Muscle of leg (tissue), 11 donors: ENCODE results near the gene LGALS1. TPM values are rescaled to one million over a fixed set of nuclear protein-coding genes. Genes with fewer than 3 reads are reported as not detected.
"Not testable (repeated sequence)": the region's sequence is repeated elsewhere in the genome, so short reads cannot be mapped to it uniquely, and the experiment has no call there.

ENCODE experiments used
- DNase-seq: peaks from one replicate; pipeline ENCODE4 v3.0.0; 2013
- H3K27ac ChIP-seq: one replicate; pipeline ENCODE4 v1.5.1; 2013; ENCODE audit warnings: mild to moderate bottlenecking, low read length, control low read depth
- H3K27me3 ChIP-seq: one replicate; pipeline ENCODE4 v1.6.1; 2013; ENCODE audit warnings: low read length; ENCODE audit not compliant: control insufficient read depth, insufficient read depth
- H3K36me3 ChIP-seq: one replicate; pipeline ENCODE4 v1.6.1; 2013; ENCODE audit warnings: low read length; ENCODE audit not compliant: control insufficient read depth, insufficient read depth
- H3K4me1 ChIP-seq: one replicate; pipeline ENCODE4 v1.6.1; 2013; ENCODE audit warnings: low read length; ENCODE audit not compliant: control insufficient read depth, insufficient read depth
- H3K4me3 ChIP-seq: one replicate; pipeline ENCODE4 v1.5.1; 2013; ENCODE audit warnings: low read length, control low read depth
- H3K9me3 ChIP-seq: replicated peaks from 2 replicates; pipeline ENCODE4 v1.6.1; 2013; ENCODE audit warnings: low read depth, low read length; ENCODE audit not compliant: control insufficient read depth
- WGBS: methylation state at CpG from one replicate; pipeline ENCODE4 v1.1.5; 2013; ENCODE audit warnings: missing lambda C conversion rate; ENCODE audit not compliant: insufficient coverage; 5-methylcytosine and 5-hydroxymethylcytosine counted together
- polyA plus RNA-seq, 8 donors: library from polyadenylated mRNA; unstranded; fragments of 120-200 nt; gene quantifications; one replicate each; pipeline versions ENCODE4 v1.2.1 to v1.2.3, GENCODE V29; 2013; ENCODE audit warnings: inconsistent platforms in 1 of 8, low replicate concordance in 1 of 8; ENCODE audit not compliant: insufficient read length in 8 of 8, insufficient read depth in 1 of 8
- total RNA-seq: library from RNA; stranded (reverse); fragments of 120-200 nt; gene quantifications from one replicate; pipeline ENCODE4 v1.2.4, GENCODE V29; 2013

Gene LGALS1
- total and polyA plus RNA-seq, 9 donors: 1,526 to 2,864 (median 2,103) TPM

- Histone ChIP-seq H3K27me3 (no peaks in the 10 kb centered on the region), H3K9me3 (no peaks in the 10 kb centered on the region), H3K4me3 (peak within 1 kb of the TSS; percentile 82), H3K4me1 (peaks cover 16% of the 10 kb centered on the region), H3K36me3 (peaks cover 27% of the 10 kb centered on the region), H3K27ac (peak within 1 kb of the TSS; percentile 71)
- peak; percentile 95 for DNase-seq
- under 1% methylated on average over 53 of the region's 62 CpGs for WGBS
Observed at GRCh38 chr22:37686002-37686982, 10.9 kb downstream of the LGALS1 start, which contains the start of gene NOL12. TSS of gene NOL12 (plus strand) at chr22:37686343. CDS start at chr22:37686393, 50 bp downstream.

- Histone ChIP-seq H3K4me1 (peaks cover 10% of the 10 kb centered on the region), H3K9me3 (no peaks in the 10 kb centered on the region), H3K4me3 (no peak overlapping the region), H3K27ac (no peak overlapping the region), H3K36me3 (peaks cover 56% of the 10 kb centered on the region), H3K27me3 (no peaks in the 10 kb centered on the region)
- DNase-seq: no peak
- WGBS: 100% methylated on average over 5 of the region's 7 CpGs
Observed at GRCh38 chr22:37690407-37690806, 15.0 kb downstream of the LGALS1 start.

- no peak overlapping the region for H3K27ac ChIP-seq
- H3K36me3 ChIP-seq: peaks cover 56% of the 10 kb centered on the region
- no peaks in the 10 kb centered on the region for H3K27me3 ChIP-seq
- no peak overlapping the region for H3K4me3 ChIP-seq
- peaks cover 11% of the 10 kb centered on the region for H3K4me1 ChIP-seq
- no peaks in the 10 kb centered on the region for H3K9me3 ChIP-seq
- WGBS: 90% methylated on average over 18 of the region's 18 CpGs
- no peak for DNase-seq
Observed at GRCh38 chr22:37690901-37691504, 15.6 kb downstream of the LGALS1 start.

GRCh38 chr22:37692627-37693285 is 17.3 kb downstream of the LGALS1 start:
- Histone ChIP-seq H3K36me3 (peaks cover 56% of the 10 kb centered on the region), H3K4me1 (peaks cover 15% of the 10 kb centered on the region), H3K9me3 (no peaks in the 10 kb centered on the region), H3K4me3 (no peak overlapping the region), H3K27ac (no peak overlapping the region), H3K27me3 (no peaks in the 10 kb centered on the region)
- DNase-seq: no peak
- WGBS: 82% methylated on average over 13 of the region's 15 CpGs

GRCh38 chr22:37694131-37694530 is 18.7 kb downstream of the LGALS1 start:
- WGBS: 100% methylated on average over 3 of the region's 7 CpGs
- H3K27me3 ChIP-seq, H3K4me3 ChIP-seq, H3K27ac ChIP-seq, H3K9me3 ChIP-seq, DNase-seq: not testable (repeated sequence)
- Histone ChIP-seq H3K4me1 (peaks cover 15% of the 10 kb centered on the region), H3K36me3 (peaks cover 46% of the 10 kb centered on the region)

GRCh38 chr22:37696260-37696656 is 20.8 kb downstream of the LGALS1 start:
- peaks cover 18% of the 10 kb centered on the region for H3K4me1 ChIP-seq
- not testable (repeated sequence) for H3K27ac ChIP-seq, DNase-seq, H3K27me3 ChIP-seq, H3K9me3 ChIP-seq
- WGBS: 6% methylated on average over 5 of the region's 13 CpGs
- peaks cover 29% of the 10 kb centered on the region for H3K36me3 ChIP-seq
- peak overlapping the region; percentile 43 for H3K4me3 ChIP-seq

- peak; percentile 97 for DNase-seq
- H3K9me3 ChIP-seq: no peaks in the 10 kb centered on the region
- H3K36me3 ChIP-seq: peaks cover 23% of the 10 kb centered on the region
- H3K4me3 ChIP-seq: peak within 1 kb of the TSS; percentile 43
- H3K4me1 ChIP-seq: peaks cover 18% of the 10 kb centered on the region
- H3K27ac ChIP-seq: peak within 1 kb of the TSS; percentile 51
- no peaks in the 10 kb centered on the region for H3K27me3 ChIP-seq
- WGBS: 0% methylated on average over 18 of the region's 39 CpGs
Observed at GRCh38 chr22:37696657-37697537, 21.5 kb downstream of the LGALS1 start, which contains the start of gene TRIOBP. TSS of gene TRIOBP (plus strand) at chr22:37697048. CDS start at chr22:37701366, 4,318 bp downstream.

GRCh38 chr22:37697538-37697835 is 22.1 kb downstream of the LGALS1 start:
- no CpG with 5 or more reads among the region's 3 CpGs for WGBS
- H3K4me3 ChIP-seq: peak overlapping the region; percentile 37
- no peaks in the 10 kb centered on the region for H3K9me3 ChIP-seq
- H3K27me3 ChIP-seq: no peaks in the 10 kb centered on the region
- peaks cover 18% of the 10 kb centered on the region for H3K4me1 ChIP-seq
- no peak for DNase-seq
- peaks cover 18% of the 10 kb centered on the region for H3K36me3 ChIP-seq
- H3K27ac ChIP-seq: peak overlapping the region; percentile 51

- no peaks in the 10 kb centered on the region for H3K9me3 ChIP-seq
- no peaks in the 10 kb centered on the region for H3K36me3 ChIP-seq
- H3K4me1 ChIP-seq: peaks cover 14% of the 10 kb centered on the region
- WGBS: 100% methylated on average over 1 of the region's 8 CpGs
- no peaks in the 10 kb centered on the region for H3K27me3 ChIP-seq
- peak; percentile 46 for DNase-seq
- H3K27ac ChIP-seq: no peak overlapping the region
- no peak overlapping the region for H3K4me3 ChIP-seq
Observed at GRCh38 chr22:37701141-37701786, 25.8 kb downstream of the LGALS1 start.
